BJ (cell line): ENCODE measurements around the gene MYRFL. TPM values are rescaled to one million over a fixed set of nuclear protein-coding genes. Genes with fewer than 3 reads are reported as not detected.

Experiments used
- CTCF ChIA-PET: fragments of 350-600 bp; formaldehyde crosslinking; extraction: SDS; loops from one replicate; lab custom pipeline; 2021; ENCODE audit warnings: antibody characterized with exemption, inconsistent platforms; lab: Yijun Ruan, JAX
- POLR2A ChIA-PET: fragments of 300-600 bp; sonication (Branson Sonifier 250); formaldehyde crosslinking; extraction: SDS; loops from one replicate; lab custom pipeline; 2021; ENCODE audit warnings: antibody characterized with exemption; lab: Charles Lee
- DNase-seq: peaks from one replicate; pipeline ENCODE4 v3.0.0-alpha.2; 2011; ENCODE audit warnings: low read depth
- H3K27me3 ChIP-seq: 2 replicates; pipeline ENCODE4 v1.6.0; 2011; ENCODE audit warnings: low read length; ENCODE audit not compliant: control insufficient read depth, insufficient read depth
- H3K36me3 ChIP-seq: 2 replicates; pipeline ENCODE4 v1.5.1; 2011; ENCODE audit warnings: low read length; ENCODE audit not compliant: control insufficient read depth, insufficient read depth
- H3K4me3 ChIP-seq: 2 replicates; pipeline ENCODE4 v1.5.1; 2011; ENCODE audit warnings: low read depth, mild to moderate bottlenecking, control low read depth, low read length
- polyA plus RNA-seq: library from polyadenylated mRNA; depleted of rRNA; stranded (reverse); fragments of >200 nt; gene quantifications from 2 replicates; pipeline ENCODE4 v1.2.3, GENCODE V29; 2011
- TF ChIP-seq, protein P1 (sequence below): IDR thresholded peaks from 2 replicates; pipeline ENCODE4 v1.5.1; 2011; ENCODE audit warnings: low read depth, mild to moderate bottlenecking, control low read depth, inconsistent platforms, low read length, moderate library complexity; ENCODE audit not compliant: insufficient read depth

The MYRFL gene
- polyA plus RNA-seq, 1 experiment = not detected

DNA sequence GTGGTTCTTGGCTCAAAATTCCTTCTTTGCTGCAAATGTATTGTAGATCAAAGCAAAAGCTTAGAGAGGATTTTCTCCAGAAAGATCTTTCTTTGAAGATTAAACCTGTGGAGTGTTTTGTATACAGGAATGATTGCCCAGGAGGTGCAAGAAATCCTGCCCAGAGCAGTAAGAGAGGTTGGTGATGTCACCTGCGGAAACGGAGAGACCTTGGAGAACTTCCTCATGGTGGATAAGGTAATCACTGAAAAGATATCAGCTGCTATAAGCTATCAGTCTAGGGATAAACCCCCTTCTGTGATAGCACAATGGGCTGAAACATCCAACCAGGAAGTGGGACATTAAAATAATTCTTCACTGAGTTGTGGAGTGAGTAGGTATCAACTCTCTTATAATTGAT lies 85.7 kb downstream of the MYRFL start:
- TF ChIP-seq, protein P1, sequence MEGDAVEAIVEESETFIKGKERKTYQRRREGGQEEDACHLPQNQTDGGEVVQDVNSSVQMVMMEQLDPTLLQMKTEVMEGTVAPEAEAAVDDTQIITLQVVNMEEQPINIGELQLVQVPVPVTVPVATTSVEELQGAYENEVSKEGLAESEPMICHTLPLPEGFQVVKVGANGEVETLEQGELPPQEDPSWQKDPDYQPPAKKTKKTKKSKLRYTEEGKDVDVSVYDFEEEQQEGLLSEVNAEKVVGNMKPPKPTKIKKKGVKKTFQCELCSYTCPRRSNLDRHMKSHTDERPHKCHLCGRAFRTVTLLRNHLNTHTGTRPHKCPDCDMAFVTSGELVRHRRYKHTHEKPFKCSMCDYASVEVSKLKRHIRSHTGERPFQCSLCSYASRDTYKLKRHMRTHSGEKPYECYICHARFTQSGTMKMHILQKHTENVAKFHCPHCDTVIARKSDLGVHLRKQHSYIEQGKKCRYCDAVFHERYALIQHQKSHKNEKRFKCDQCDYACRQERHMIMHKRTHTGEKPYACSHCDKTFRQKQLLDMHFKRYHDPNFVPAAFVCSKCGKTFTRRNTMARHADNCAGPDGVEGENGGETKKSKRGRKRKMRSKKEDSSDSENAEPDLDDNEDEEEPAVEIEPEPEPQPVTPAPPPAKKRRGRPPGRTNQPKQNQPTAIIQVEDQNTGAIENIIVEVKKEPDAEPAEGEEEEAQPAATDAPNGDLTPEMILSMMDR = no peak
- no peak overlapping the region for H3K4me3 ChIP-seq
- POLR2A ChIA-PET = no interaction called here
- H3K27me3 ChIP-seq = no peaks in the 10 kb centered on the region
- CTCF ChIA-PET = interaction anchor here (0.9 kb wide), 1 partner anchor 10 kb away, joined by 3 read pairs; no protein-coding TSS in a partner anchor
- no peaks in the 10 kb centered on the region for H3K36me3 ChIP-seq
- DNase-seq = no peak

DNA sequence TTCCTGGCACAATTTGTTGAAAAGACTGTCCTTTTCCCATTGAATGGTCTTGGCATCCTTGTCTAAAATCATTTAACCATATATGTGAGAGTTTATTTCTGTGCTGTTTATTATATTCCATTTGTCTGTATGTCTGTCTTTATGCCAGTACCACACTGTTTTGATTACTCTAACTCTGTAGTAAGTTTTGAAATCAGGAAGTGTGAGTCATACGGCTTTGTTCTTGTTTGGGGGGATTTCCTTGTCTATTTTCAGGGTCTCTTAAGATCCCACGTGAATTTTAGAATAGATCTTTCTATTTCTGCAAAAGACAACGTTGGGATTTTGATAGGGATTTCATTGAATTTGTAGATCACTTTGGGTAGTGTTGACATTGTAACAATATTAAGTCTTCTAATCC lies 88.5 kb downstream of the MYRFL start:
- Histone ChIP-seq H3K4me3 (no peak overlapping the region), H3K27me3 (no peaks in the 10 kb centered on the region), H3K36me3 (no peaks in the 10 kb centered on the region)
- ChIA-PET POLR2A (no interaction called here), CTCF (interaction anchor here (1.1 kb wide), 1 partner anchor 53 kb away, joined by 3 read pairs; no protein-coding TSS in a partner anchor)
- DNase-seq = no peak
- TF ChIP-seq, protein P1 = no peak

DNA sequence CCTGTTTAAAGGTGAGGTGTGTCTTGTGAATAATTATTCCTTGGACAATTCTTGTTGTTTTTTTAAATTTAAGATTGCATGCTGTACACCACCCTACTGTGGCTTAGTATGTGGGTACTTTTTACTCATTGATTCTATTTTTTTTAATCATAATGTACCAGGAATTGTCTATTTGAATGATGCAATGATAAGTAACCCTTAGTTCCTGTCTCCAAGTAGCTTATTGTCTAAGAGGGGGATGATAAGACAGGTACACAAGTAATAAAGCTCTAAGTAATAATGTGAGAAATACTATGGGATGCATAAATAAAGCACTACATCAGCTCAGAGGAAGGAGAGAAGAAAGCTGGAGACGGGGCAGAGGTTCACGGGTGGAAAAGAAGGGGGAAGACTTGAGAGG lies 90.9 kb downstream of the MYRFL start:
- Histone ChIP-seq H3K27me3 (no peaks in the 10 kb centered on the region), H3K36me3 (no peaks in the 10 kb centered on the region), H3K4me3 (no peak overlapping the region)
- no peak for DNase-seq
- ChIA-PET CTCF (no interaction called here), POLR2A (no interaction called here)
- TF ChIP-seq, protein P1 = no peak

DNA sequence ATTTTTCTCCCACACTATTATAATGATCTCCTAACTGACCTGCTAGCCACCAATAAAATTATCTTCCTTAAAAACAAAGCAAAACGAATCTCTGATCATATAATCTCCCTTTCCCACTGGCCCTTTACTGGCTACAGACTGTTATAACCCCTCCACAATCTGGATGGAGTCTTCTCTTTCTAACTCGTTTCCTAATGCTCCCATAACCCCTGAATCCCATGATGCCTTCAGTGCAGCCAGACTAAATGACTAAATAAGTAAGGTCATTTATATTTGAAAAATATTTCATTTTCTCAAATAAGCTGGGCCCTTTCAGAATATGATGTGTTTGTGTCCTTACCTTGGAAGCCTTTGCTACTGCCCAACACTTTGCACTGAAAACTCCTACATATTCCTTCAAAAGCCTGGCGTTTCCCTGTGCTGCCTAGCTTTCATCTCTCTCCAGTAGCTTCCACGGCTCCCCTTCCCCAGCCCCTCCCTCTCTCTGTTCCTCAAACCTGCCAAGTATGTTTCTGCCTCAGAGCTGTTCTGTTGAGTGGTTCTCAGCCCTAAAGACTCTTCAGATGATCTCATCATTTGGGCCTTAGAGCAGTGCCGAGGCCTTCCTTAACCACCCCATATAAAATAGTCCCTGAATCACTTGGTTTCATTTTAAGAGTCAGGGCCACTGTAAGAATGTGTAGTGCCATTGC lies 91.7 kb downstream of the MYRFL start:
- H3K27me3 ChIP-seq = no peaks in the 10 kb centered on the region
- TF ChIP-seq, protein P1 = no peak
- H3K4me3 ChIP-seq = no peak overlapping the region
- POLR2A ChIA-PET = no interaction called here
- CTCF ChIA-PET = interaction anchor here (0.6 to 1.0 kb wide), 2 partner anchors 13 to 655 kb away, joined by 3 read pairs; no protein-coding TSS in a partner anchor
- DNase-seq = no peak
- no peaks in the 10 kb centered on the region for H3K36me3 ChIP-seq

DNA sequence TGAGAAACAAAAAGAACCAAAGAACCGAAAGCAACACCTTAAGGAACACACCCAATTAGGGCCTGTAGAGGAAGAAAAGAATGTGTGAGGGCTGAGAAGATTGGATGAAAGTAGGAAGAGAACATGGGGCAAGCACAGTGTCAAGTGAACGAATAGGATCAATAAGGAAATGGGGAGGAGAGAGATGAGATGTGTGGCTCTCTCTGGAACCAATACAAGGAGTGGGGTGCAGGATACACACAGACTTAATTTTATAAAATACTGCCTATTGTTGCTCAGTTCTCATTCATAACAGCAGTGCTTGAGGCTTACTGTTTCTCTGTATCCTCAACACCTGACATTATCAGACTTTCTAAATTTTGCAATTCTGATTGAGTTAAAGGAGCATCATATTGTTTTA lies 93.3 kb downstream of the MYRFL start:
- POLR2A ChIA-PET = no interaction called here
- no peak for DNase-seq
- Histone ChIP-seq H3K36me3 (no peaks in the 10 kb centered on the region), H3K27me3 (no peaks in the 10 kb centered on the region), H3K4me3 (no peak overlapping the region)
- CTCF ChIA-PET = interaction anchor here (1.9 kb wide), 1 partner anchor 11 kb away, joined by 6 read pairs; no protein-coding TSS in a partner anchor
- TF ChIP-seq, protein P1 = no peak
